ENCODE measurements around the gene FSTL5.

Gene FSTL5

GRCh38 chr4:161936625-161937550 lies 226.9 kb downstream of the FSTL5 start:
- DNase-seq (ENCODE audit: low spot score) = no peak

GRCh38 chr4:161931089-161931488 lies 232.7 kb downstream of the FSTL5 start:
- DNase-seq (ENCODE audit: low spot score) = no peak

DNA sequence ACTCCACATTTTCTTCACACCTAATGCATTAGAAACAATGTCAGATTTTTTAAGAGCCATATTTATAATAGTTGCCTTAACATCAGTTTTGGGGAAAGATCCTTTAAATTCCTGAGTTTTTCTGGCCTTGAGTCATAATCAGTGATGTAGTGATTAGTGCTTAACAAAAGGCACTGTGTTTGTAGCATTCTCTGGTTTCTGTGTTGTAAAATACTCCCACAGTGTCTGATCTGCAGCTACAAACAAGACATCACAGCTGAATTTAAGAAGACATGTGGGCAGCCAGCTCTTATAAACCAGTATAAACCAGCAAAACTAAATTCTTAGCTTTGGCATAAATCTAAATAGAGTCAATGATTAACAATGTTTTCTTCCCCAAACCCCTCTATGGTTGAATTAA lies 233.8 kb downstream of the FSTL5 start:
- DNase-seq (ENCODE audit: low spot score) = no peak

- no peak for DNase-seq (ENCODE audit: low spot score)
Observed at GRCh38 chr4:161926033-161926828, 237.6 kb downstream of the FSTL5 start.

GRCh38 chr4:161920304-161921052 lies 243.3 kb downstream of the FSTL5 start:
- no peak for DNase-seq (ENCODE audit: low spot score)

GRCh38 chr4:161919442-161920220 lies 244.2 kb downstream of the FSTL5 start:
- no peak for DNase-seq (ENCODE audit: low spot score)

DNA sequence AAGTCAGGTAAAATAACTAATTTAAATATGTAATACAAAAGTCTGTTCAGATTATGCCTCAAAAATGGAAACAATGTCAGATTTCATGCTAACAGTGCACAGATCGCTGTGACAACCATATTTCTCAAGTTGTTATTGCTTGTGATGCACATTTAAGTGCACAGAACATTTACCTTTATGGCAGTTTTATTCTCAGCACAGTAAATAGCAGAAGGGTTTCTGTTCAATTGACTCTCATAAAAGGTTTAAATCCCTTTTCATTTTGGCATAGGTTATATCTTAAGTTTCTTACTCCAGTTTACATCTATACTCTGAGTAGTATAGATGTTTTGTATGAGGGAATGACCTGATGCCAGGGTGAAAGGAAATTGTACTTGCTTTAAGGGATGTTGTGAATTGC lies 247.8 kb downstream of the FSTL5 start:
- no peak for DNase-seq (ENCODE audit: low spot score)

DNA sequence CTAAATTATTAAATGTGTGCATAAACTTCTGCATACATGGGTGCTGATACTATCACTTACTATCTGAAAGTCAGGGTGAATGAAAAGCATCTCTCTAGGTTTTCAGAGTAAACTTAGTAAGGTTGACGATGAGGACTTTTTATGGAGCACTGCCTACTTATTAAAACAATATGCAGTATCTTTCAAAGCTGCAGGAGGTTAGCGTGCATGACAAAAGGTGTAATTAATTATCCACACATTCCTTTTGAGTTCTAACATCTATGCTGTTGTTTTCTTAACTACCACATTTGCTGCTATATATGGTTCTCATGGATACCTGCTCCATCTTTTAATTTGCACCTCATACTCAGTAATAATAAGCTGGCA lies 256.2 kb downstream of the FSTL5 start:
- no peak for DNase-seq (ENCODE audit: low spot score)

DNA sequence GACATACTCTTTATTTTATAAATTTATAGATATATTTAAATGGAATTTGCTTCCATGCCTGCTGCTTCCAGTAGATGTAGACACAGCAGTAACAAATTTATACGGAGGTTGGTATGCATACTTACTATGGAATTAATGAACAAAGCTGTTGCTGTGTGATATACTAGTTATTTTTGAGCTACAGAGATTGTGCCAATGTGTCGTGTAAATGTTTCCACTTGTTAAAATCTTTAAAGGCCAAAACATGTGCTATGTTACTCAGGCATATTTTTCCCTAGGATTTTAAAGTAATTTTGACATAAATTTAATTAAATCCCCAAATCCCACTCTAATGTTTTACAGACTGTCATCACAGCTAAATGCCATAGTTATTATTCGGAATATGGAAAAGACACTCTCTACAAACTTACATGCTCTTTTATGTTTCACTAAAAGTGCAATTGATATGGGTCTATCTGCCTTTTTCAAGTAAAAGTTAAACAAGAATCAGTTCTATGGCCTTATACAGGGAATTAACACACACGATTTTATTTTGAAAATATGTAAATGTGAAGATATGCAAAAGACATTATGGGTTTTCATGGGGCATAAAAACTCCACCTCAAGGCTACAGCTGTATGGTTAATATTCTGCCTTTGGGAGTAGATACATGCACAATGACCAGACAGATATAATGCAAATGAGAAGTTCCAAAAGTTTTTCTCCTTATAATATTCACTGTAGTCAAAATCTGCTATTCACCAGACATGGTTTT lies 256.8 kb downstream of the FSTL5 start:
- no peak for DNase-seq (ENCODE audit: low spot score)

DNA sequence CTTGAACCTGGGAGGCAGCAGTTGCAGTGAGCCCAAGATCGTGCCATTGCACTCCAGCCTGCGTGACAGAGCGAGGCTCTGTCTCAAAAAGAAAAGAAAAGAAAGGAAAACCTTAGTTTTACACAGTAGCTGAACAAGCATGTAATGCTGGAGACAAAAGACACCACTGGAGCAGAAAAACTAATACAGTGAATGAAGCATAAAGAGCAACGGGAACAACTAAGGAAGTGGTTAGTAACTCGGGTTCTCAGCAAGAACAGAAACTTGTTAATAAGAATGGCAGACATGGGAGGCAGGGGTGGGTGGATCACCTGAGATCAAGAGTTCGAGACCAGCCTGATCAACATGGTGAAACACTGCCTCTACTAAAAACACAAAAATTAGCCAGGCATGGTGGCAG lies 263.7 kb downstream of the FSTL5 start:
- DNase-seq (ENCODE audit: low spot score) = no peak

- DNase-seq (ENCODE audit: low spot score) = no peak
Observed at GRCh38 chr4:161894493-161895167, 269.2 kb downstream of the FSTL5 start.

- no peak for DNase-seq (ENCODE audit: low spot score)
Observed at GRCh38 chr4:161894014-161894413, 269.8 kb downstream of the FSTL5 start.

GRCh38 chr4:161893566-161893965 lies 270.2 kb downstream of the FSTL5 start:
- no peak for DNase-seq (ENCODE audit: low spot score)

GRCh38 chr4:161892951-161893350 lies 270.8 kb downstream of the FSTL5 start:
- DNase-seq (ENCODE audit: low spot score) = no peak

- no peak for DNase-seq (ENCODE audit: low spot score)
Observed at GRCh38 chr4:161883157-161883556, 280.6 kb downstream of the FSTL5 start.

DNA sequence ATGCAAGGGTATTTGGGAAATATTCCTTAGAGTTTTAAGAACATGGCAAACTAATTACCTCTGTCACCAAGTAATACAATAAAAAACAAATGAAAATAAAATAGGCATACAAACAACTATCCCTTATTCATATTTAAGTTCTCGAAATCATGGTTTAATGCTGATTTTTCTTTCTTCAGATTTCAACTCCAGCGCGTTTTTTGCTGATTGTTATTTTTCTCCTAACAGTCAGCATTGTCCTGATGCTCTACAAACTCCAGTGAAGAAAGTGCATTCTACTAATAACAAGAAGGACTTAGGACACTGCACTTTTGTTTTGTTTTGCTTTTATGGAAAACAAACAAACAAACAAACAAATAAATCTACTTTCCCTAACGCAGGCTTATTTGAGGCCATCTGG lies 282.4 kb downstream of the FSTL5 start:
- DNase-seq (ENCODE audit: low spot score) = no peak

- no peak for DNase-seq (ENCODE audit: low spot score)
Observed at GRCh38 chr4:161869511-161869910, 294.3 kb downstream of the FSTL5 start.

DNA sequence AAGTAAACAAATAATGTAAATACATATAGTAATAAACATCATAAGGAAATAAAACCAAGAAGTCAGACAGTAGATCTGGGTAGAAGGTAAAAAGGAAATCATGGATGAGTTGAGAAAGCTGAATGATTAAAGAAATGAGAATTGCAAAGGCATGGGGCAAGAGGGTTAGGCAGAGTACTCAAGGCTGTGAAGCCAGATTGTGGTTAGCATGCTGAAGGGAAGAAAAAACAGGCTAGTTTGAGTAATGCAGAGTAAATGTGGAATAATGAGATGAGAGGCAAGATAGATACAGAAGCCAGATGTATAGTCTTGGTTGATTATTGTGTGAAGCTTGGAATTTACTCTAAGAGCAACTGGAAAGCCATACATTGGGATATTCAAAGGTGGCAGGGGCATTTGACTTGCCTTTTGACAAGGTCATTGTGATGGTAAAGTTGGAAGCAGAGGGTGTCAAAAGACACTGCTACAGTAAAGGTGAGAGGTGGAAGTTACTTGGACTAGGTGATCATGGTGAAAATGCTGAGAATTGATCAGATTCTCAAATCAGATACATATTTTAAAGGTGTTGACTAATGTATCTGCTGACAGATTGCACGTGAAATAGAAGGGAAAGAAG lies 307.0 kb downstream of the FSTL5 start:
- no peak for DNase-seq (ENCODE audit: low spot score)

DNA sequence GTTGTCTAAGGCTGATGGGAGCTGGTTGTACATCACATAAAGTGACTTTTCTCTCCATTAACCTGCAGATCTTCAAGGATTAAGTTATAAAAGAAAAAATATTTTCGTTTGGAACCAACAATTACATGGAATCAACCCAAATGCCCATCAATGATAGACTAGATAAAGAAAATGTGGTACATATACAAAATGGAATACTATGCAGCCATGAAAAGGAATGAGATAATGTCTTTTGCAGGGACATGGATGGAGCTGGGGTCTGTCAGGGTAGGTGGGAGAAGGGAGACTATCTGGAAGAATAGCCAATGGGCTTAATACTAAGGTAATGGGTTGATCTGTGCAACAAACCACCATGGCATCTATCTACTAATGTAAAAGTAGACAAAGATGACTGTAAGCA lies 313.2 kb downstream of the FSTL5 start:
- no peak for DNase-seq (ENCODE audit: low spot score)

DNA sequence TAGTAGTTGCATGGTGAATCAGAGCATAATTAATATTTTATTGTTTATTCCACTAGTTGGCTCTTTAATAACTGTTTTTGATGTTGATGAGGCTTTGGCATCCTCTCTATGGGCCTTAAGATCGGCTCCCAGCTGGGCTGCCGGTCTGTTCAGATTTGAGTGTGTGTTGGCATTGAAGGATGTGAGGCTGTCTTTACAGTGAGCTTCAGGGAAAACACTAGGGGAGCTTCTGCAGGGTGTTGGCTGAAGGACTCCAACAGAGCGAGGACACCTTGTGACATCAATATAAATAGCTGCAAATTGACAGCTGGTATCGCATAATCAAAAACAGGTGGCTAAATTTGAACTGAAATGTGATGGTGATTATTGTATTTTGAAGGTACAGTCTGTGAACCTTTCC lies 322.0 kb downstream of the FSTL5 start:
- DNase-seq (ENCODE audit: low spot score) = no peak

Data from CD4-positive, alpha-beta T cell treated with Interleukin-2 at 100 ng/mL for 4 hours (primary cell).